Measurements from ENCODE around the gene PLCG2.

PLCG2 gene

GRCh38 chr16:81813648-81814047 is 34.6 kb downstream of the PLCG2 start:
- H3K9ac ChIP-seq (ENCODE audit: low read length): no peak overlapping the region
- H3K4me3 ChIP-seq (ENCODE audit: low read length): no peak overlapping the region
- no peak overlapping the region for H3K27ac ChIP-seq (ENCODE audit: low read length)
- TF ChIP-seq EZH2phosphoT487 (IDR thresholded peaks at IDR 0.05; ENCODE audit: low read depth) (no peak), CTCF (IDR thresholded peaks at IDR 0.05; ENCODE audit: low read depth, low read length) (no peak)
- H4K20me1 ChIP-seq (ENCODE audit: insufficient read depth, low read length): peaks cover 50% of the 10 kb centered on the region
- H3K9me3 ChIP-seq (ENCODE audit: insufficient read depth, low read length): peaks cover 7% of the 10 kb centered on the region; the same call in 1 of the 2 replicates
- H3K27me3 ChIP-seq (ENCODE audit: low read depth, low read length): no peaks in the 10 kb centered on the region
- peaks cover 93% of the 10 kb centered on the region for H3K79me2 ChIP-seq (ENCODE audit: low read length)
- no peak overlapping the region for H2AFZ ChIP-seq (ENCODE audit: low read depth, low read length)
- H3K4me2 ChIP-seq (ENCODE audit: low read length): peak overlapping the region; percentile 21; the same call in 1 of the 2 replicates
- H3K4me1 ChIP-seq (ENCODE audit: low read length): peaks cover 79% of the 10 kb centered on the region
- H3K36me3 ChIP-seq (replicated peaks; ENCODE audit: low read depth, low read length): peaks cover 12% of the 10 kb centered on the region

- Histone ChIP-seq H3K79me2 (ENCODE audit: low read length) (peaks cover 93% of the 10 kb centered on the region), H3K9me3 (ENCODE audit: insufficient read depth, low read length) (peaks cover 7% of the 10 kb centered on the region; the same call in 1 of the 2 replicates), H2AFZ (ENCODE audit: low read depth, low read length) (no peak overlapping the region), H4K20me1 (ENCODE audit: insufficient read depth, low read length) (peaks cover 39% of the 10 kb centered on the region), H3K36me3 (replicated peaks; ENCODE audit: low read depth, low read length) (peaks cover 17% of the 10 kb centered on the region), H3K4me3 (ENCODE audit: low read length) (no peak overlapping the region), H3K9ac (ENCODE audit: low read length) (no peak overlapping the region), H3K27me3 (ENCODE audit: low read depth, low read length) (no peaks in the 10 kb centered on the region), H3K27ac (ENCODE audit: low read length) (no peak overlapping the region), H3K4me2 (ENCODE audit: low read length) (peak overlapping the region; percentile 41), H3K4me1 (ENCODE audit: low read length) (peaks cover 78% of the 10 kb centered on the region)
- no peak for TF ChIP-seq CTCF (IDR thresholded peaks at IDR 0.05; ENCODE audit: low read depth, low read length)
- TF ChIP-seq EZH2phosphoT487 (IDR thresholded peaks at IDR 0.05; ENCODE audit: low read depth): no peak
These were observed 35.8 kb downstream of the PLCG2 start for GRCh38 chr16:81814751-81815428.

- H3K4me3 ChIP-seq (ENCODE audit: low read length): no peak overlapping the region
- H2AFZ ChIP-seq (ENCODE audit: low read depth, low read length): no peak overlapping the region
- H3K79me2 ChIP-seq (ENCODE audit: low read length): peaks cover 93% of the 10 kb centered on the region
- H3K4me2 ChIP-seq (ENCODE audit: low read length): peak overlapping the region; percentile 41
- no peak overlapping the region for H3K27ac ChIP-seq (ENCODE audit: low read length)
- H3K4me1 ChIP-seq (ENCODE audit: low read length): peaks cover 78% of the 10 kb centered on the region
- no peaks in the 10 kb centered on the region for H3K27me3 ChIP-seq (ENCODE audit: low read depth, low read length)
- peaks cover 35% of the 10 kb centered on the region for H4K20me1 ChIP-seq (ENCODE audit: insufficient read depth, low read length)
- H3K9me3 ChIP-seq (ENCODE audit: insufficient read depth, low read length): peaks cover 7% of the 10 kb centered on the region; the same call in 1 of the 2 replicates
- H3K36me3 ChIP-seq (replicated peaks; ENCODE audit: low read depth, low read length): peaks cover 17% of the 10 kb centered on the region
- TF ChIP-seq EZH2phosphoT487 (IDR thresholded peaks at IDR 0.05; ENCODE audit: low read depth) (no peak), CTCF (IDR thresholded peaks at IDR 0.05; ENCODE audit: low read depth, low read length) (no peak)
- H3K9ac ChIP-seq (ENCODE audit: low read length): no peak overlapping the region
These were observed 36.3 kb downstream of the PLCG2 start for GRCh38 chr16:81815429-81815766.

GRCh38 chr16:81816351-81816750 is 37.3 kb downstream of the PLCG2 start:
- peak overlapping the region; percentile 82 for H3K4me2 ChIP-seq (ENCODE audit: low read length)
- no peak overlapping the region for H2AFZ ChIP-seq (ENCODE audit: low read depth, low read length)
- H3K36me3 ChIP-seq (replicated peaks; ENCODE audit: low read depth, low read length): peaks cover 13% of the 10 kb centered on the region
- peaks cover 93% of the 10 kb centered on the region for H3K79me2 ChIP-seq (ENCODE audit: low read length)
- TF ChIP-seq CTCF (IDR thresholded peaks at IDR 0.05; ENCODE audit: low read depth, low read length) (no peak), EZH2phosphoT487 (IDR thresholded peaks at IDR 0.05; ENCODE audit: low read depth) (no peak)
- H3K9me3 ChIP-seq (ENCODE audit: insufficient read depth, low read length): peaks cover 7% of the 10 kb centered on the region; the same call in 1 of the 2 replicates
- peaks cover 26% of the 10 kb centered on the region for H4K20me1 ChIP-seq (ENCODE audit: insufficient read depth, low read length)
- H3K9ac ChIP-seq (ENCODE audit: low read length): peak overlapping the region; percentile 54; the same call in 1 of the 2 replicates
- no peaks in the 10 kb centered on the region for H3K27me3 ChIP-seq (ENCODE audit: low read depth, low read length)
- peak overlapping the region; percentile 80; the same call in 1 of the 2 replicates for H3K27ac ChIP-seq (ENCODE audit: low read length)
- H3K4me1 ChIP-seq (ENCODE audit: low read length): peaks cover 78% of the 10 kb centered on the region
- H3K4me3 ChIP-seq (ENCODE audit: low read length): peak overlapping the region; percentile 62

Measured in OCI-LY3 (cell line).